ENCODE results near the gene DLG2.

Gene DLG2

DNA sequence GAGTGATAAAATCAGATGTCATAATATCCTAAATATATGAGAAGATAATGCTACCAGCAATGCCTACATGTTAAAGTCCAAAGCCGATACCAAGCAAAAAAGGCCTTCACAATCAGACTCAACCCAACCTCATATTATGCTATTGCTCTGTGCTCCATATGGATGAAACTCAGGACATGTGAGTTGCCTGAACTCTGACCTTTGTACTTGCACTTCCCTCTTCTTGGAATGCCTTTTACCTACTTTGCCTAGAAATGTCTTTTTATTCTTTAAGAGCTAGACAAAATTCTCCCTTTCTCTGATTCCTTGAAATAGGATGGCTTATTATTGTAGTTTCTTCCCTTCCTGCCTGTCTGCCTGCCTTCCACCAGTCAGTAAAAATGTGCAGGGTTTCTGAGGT, 1386.3 kb downstream of the DLG2 start:
- no peak overlapping the region for H3K4me3 ChIP-seq (ENCODE audit: low read depth, low read length)
- in situ Hi-C loops (cut with HindIII; ENCODE audit: low sequenced_read_pairs) = no loop called here
- TF ChIP-seq, protein P1, sequence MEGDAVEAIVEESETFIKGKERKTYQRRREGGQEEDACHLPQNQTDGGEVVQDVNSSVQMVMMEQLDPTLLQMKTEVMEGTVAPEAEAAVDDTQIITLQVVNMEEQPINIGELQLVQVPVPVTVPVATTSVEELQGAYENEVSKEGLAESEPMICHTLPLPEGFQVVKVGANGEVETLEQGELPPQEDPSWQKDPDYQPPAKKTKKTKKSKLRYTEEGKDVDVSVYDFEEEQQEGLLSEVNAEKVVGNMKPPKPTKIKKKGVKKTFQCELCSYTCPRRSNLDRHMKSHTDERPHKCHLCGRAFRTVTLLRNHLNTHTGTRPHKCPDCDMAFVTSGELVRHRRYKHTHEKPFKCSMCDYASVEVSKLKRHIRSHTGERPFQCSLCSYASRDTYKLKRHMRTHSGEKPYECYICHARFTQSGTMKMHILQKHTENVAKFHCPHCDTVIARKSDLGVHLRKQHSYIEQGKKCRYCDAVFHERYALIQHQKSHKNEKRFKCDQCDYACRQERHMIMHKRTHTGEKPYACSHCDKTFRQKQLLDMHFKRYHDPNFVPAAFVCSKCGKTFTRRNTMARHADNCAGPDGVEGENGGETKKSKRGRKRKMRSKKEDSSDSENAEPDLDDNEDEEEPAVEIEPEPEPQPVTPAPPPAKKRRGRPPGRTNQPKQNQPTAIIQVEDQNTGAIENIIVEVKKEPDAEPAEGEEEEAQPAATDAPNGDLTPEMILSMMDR (IDR thresholded peaks at IDR 0.05; ENCODE audit: low read depth, low read length) = no peak
- no peak for DNase-seq (ENCODE audit: low read depth, low spot score)

DNA sequence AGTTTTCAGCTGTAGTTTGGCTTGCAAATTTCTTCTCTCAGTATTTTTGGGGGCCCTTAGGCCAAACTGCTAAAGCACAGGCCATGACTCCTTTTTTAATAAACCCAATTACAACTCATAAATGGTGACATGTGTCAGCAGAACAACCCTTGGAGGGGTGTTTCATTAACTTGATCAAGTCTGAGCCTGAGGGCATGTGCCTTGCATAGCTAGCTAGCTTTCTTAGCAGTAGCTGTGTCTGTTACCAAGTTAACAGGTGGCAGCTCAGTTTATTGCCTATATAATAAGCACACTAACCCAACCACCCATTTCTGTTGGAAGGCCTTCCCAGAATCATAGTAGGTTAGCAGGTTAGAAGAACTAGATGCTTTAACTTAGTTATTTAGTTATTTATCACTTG, 1390.7 kb downstream of the DLG2 start:
- in situ Hi-C loops (cut with HindIII; ENCODE audit: low sequenced_read_pairs) = no loop called here

DNA sequence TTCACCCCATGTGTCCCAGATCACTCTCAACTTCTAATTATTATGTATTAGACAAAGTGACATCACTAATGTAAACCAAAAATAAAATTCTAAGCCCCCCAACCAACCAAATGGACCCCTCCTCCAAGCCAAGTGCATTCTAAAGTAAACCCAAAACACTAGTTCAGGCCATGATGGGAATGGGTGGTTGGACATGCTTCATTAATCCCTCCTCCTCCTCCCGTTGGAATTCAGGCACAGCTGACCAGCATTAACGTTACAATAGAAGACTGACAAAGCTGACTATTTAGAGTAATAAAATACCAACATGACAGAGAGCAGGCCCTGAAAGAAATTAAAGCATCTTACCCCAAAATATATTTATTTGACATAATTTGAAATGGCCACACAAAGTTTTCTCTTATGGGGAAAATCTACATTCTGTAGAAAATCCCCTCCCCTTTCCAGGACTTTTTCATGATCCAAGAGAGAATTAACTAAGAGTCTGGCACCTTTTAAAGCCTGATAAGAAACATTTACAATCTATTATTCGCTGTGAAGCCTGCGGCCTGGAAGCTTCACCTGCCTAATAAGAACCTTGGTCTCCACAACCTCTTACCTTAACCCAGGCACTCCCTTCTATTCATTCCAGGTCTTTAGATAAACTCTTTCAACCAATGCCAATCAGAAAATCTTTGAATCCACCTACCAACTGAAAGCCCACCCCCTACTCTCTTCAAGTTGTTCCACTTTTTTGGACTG, 1392.5 kb downstream of the DLG2 start:
- TF ChIP-seq, protein P1 (IDR thresholded peaks at IDR 0.05; ENCODE audit: low read depth, low read length) = no peak
- no peak for DNase-seq (ENCODE audit: low read depth, low spot score)
- no peak overlapping the region for H3K4me3 ChIP-seq (ENCODE audit: low read depth, low read length)
- in situ Hi-C loops (cut with HindIII; ENCODE audit: low sequenced_read_pairs) = no loop called here

More for the DNA sequence above, 1390.7 kb downstream of the DLG2 start:
- H3K4me3 ChIP-seq (ENCODE audit: low read depth, low read length) = no peak overlapping the region
- TF ChIP-seq, protein P1 (IDR thresholded peaks at IDR 0.05; ENCODE audit: low read depth, low read length) = no peak
- DNase-seq (ENCODE audit: low read depth, low spot score) = no peak

DNA sequence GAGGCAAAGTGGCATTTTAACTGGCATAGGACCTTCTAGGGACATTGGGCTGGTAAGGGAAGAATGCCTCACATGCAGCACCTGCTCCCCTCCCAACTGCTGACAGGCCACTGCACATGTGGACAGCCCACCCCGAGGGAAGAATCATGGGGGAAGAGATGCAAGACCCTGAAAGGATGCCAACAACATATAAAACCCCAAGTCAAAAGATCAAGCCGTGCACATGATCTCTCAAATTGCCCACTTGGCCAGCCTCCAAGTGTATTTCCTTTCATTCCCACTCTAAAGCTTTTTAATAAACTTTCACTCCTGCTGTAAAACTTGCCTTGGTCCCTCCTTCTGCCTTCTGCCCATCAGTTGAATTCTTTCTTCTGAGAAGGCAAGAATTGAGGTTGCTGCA, 1393.1 kb downstream of the DLG2 start:
- DNase-seq (ENCODE audit: low read depth, low spot score) = no peak
- TF ChIP-seq, protein P1 (IDR thresholded peaks at IDR 0.05; ENCODE audit: low read depth, low read length) = no peak
- in situ Hi-C loops (cut with HindIII; ENCODE audit: low sequenced_read_pairs) = no loop called here
- H3K4me3 ChIP-seq (ENCODE audit: low read depth, low read length) = no peak overlapping the region

DNA sequence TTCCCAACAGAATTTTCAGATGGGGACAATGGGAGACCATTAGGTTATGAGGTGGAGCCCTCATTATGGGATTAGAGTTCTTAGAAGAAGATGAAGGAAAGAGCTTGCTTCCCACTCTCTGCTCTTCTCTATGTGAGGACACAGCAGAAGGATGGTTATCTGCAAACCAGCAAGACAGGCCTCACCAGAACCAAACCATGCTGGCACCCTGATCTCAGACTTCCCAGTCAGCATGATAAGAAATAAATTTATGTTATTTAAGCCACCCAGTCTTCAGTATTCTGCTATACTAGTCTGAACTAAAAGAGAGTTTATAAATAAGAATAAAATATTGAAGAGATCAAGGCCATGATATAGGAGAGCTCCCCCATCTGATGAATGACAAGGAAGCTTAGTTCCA, 1394.6 kb downstream of the DLG2 start:
- in situ Hi-C loops (cut with HindIII; ENCODE audit: low sequenced_read_pairs) = no loop called here
- H3K4me3 ChIP-seq (ENCODE audit: low read depth, low read length) = no peak overlapping the region
- TF ChIP-seq, protein P1 (IDR thresholded peaks at IDR 0.05; ENCODE audit: low read depth, low read length) = no peak
- DNase-seq (ENCODE audit: low read depth, low spot score) = no peak

DNA sequence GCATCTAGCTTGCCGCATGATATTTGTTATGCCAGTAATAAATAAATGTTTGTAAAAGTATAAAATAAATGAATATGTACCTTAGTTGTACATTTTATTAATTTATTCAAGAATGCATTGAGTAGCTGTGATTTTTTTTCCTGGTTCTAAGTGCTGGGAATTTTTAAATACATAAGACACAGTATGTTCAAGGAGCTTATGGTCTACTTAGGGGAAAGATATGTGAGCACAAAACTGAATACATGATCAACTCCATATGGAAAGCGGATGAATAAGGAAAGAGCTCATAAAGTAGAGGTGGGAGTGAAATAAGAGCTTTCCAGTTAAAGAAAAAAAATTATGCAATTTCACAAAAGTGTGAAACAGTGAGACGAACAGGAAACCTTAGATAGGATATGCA, 1396.7 kb downstream of the DLG2 start:
- TF ChIP-seq, protein P1 (IDR thresholded peaks at IDR 0.05; ENCODE audit: low read depth, low read length) = no peak
- in situ Hi-C loops (cut with HindIII; ENCODE audit: low sequenced_read_pairs) = no loop called here
- DNase-seq (ENCODE audit: low read depth, low spot score) = no peak
- H3K4me3 ChIP-seq (ENCODE audit: low read depth, low read length) = no peak overlapping the region

Measured in astrocyte of the spinal cord (primary cell).